ENCODE results near the gene TEX35.

TEX35 gene

GRCh38 chr1:178534137-178534868 lies 21.4 kb downstream of the TEX35 start:
- no peak for TF ChIP-seq CTCF (conservative IDR thresholded peaks at IDR 0.05; ENCODE audit: low read depth, low read length)
- DNase-seq (ENCODE audit: low read depth), result no peak
- H3K4me3 ChIP-seq (ENCODE audit: low read depth, low read length), result no peak overlapping the region

- DNase-seq (ENCODE audit: low read depth), result no peak
- H3K4me3 ChIP-seq (ENCODE audit: low read depth, low read length), result no peak overlapping the region
- TF ChIP-seq CTCF (conservative IDR thresholded peaks at IDR 0.05; ENCODE audit: low read depth, low read length), result no peak
These were observed 23.4 kb downstream of the TEX35 start for GRCh38 chr1:178536329-178536728.

GRCh38 chr1:178536844-178537371 lies 24.0 kb downstream of the TEX35 start:
- peak; percentile 99 for DNase-seq (ENCODE audit: low read depth)
- no peak overlapping the region for H3K4me3 ChIP-seq (ENCODE audit: low read depth, low read length)

GRCh38 chr1:178537382-178538090 lies 24.6 kb downstream of the TEX35 start:
- no peak for TF ChIP-seq CTCF (conservative IDR thresholded peaks at IDR 0.05; ENCODE audit: low read depth, low read length)
- no peak for DNase-seq (ENCODE audit: low read depth)
- no peak overlapping the region for H3K4me3 ChIP-seq (ENCODE audit: low read depth, low read length)

More at GRCh38 chr1:178536844-178537371, 24.0 kb downstream of the TEX35 start:
- no peak for TF ChIP-seq CTCF (conservative IDR thresholded peaks at IDR 0.05; ENCODE audit: low read depth, low read length)

- DNase-seq (ENCODE audit: low read depth), result peak; percentile 85
- no peak for TF ChIP-seq CTCF (conservative IDR thresholded peaks at IDR 0.05; ENCODE audit: low read depth, low read length)
These were observed 25.4 kb downstream of the TEX35 start for GRCh38 chr1:178538192-178538916.

GRCh38 chr1:178539291-178539690 lies 26.4 kb downstream of the TEX35 start:
- no peak overlapping the region for H3K4me3 ChIP-seq (ENCODE audit: low read depth, low read length)
- no peak for DNase-seq (ENCODE audit: low read depth)
- TF ChIP-seq CTCF (conservative IDR thresholded peaks at IDR 0.05; ENCODE audit: low read depth, low read length), result no peak

More at GRCh38 chr1:178538192-178538916, 25.4 kb downstream of the TEX35 start:
- H3K4me3 ChIP-seq (ENCODE audit: low read depth, low read length), result no peak overlapping the region

Data from choroid plexus epithelial cell (primary cell).